Left lung (tissue), 10 donors: ENCODE measurements around the gene VRK1. TPM values are rescaled to one million over a fixed set of nuclear protein-coding genes. Genes with fewer than 3 reads are reported as not detected.

Source experiments
- ATAC-seq: fragments of 200-7000 bp; cut with Tn5 transposase; one replicate; pipeline ENCODE4 v1.9.1; 2020; ENCODE audit warnings: moderate library complexity
- DNase-seq, 4 donors: peaks; one replicate each; pipeline ENCODE4 v3.0.0-alpha.2; 2013 to 2020
- H3K27ac ChIP-seq, 2 donors: fragments of 200-600 bp; sonication (generic) in 1 of 2; one replicate each; pipeline versions ENCODE4 v1.5.0 to v1.8.0; 2020 to 2021
- H3K27me3 ChIP-seq, 2 donors: fragments of 200-600 bp; sonication (generic) in 1 of 2; one replicate each; pipeline versions ENCODE4 v1.5.0 to v1.8.0; 2020 to 2021
- H3K36me3 ChIP-seq, 2 donors: fragments of 200-600 bp; sonication (generic) in 1 of 2; one replicate each; pipeline versions ENCODE4 v1.5.0 to v1.8.0; 2020 to 2021
- H3K4me1 ChIP-seq, 2 donors: fragments of 200-600 bp; one replicate each; pipeline ENCODE4 v1.8.0; 2021
- H3K4me3 ChIP-seq, 2 donors: fragments of 200-600 bp; sonication (generic) in 1 of 2; one replicate each; pipeline versions ENCODE4 v1.5.0 to v1.8.0; 2020 to 2021; ENCODE audit warnings: mild to moderate bottlenecking in 1 of 2
- H3K9me3 ChIP-seq, 2 donors: fragments of 200-600 bp; sonication (generic) in 1 of 2; one replicate each; pipeline versions ENCODE4 v1.5.0 to v1.8.0; 2020 to 2021
- CTCF ChIP-seq, 2 donors: fragments of 200-600 bp; sonication (generic) in 1 of 2; IDR thresholded peaks; one replicate each; pipeline versions ENCODE4 v1.5.0 to v1.8.0; 2021; ENCODE audit warnings: antibody characterized with exemption in 2 of 2
- intact Hi-C, 2 donors: fragments of 100-400 bp; cut with DNase I; formaldehyde crosslinking; loops; one replicate each; pipeline versions ENCODE4 v1.11.2 to v1.14.2; 2022
- polyA plus RNA-seq, 6 donors: library from polyadenylated mRNA; unstranded; fragments of 120-200 nt; gene quantifications; one replicate each; pipeline ENCODE4 v1.2.1, GENCODE V29; 2013; ENCODE audit not compliant: insufficient read length in 6 of 6
- total RNA-seq, 2 donors: library from RNA; stranded (reverse); fragmentation: NEBNext Ultra II Directional; extraction: Animal tissue kit (Norgen Biotek cat#: 25700); gene quantifications; one replicate each; pipeline ENCODE4 v1.2.1, GENCODE V29; 2021
- donor health status: DM: no; HTN: yes; CAD: no.
- donor health status: DM: no; HTN: no; CAD: no.

The VRK1 gene
- total and polyA plus RNA-seq, 8 donors, result 9.7 to 26.1 (median 19.7) TPM

GRCh38 chr14:96827290-96827689 lies 30.1 kb downstream of the VRK1 start:
- H3K27ac ChIP-seq, result no peak overlapping the region
- intact Hi-C loops, result no loop called here

GRCh38 chr14:96829791-96830190 lies 32.6 kb downstream of the VRK1 start:
- Histone ChIP-seq H3K9me3 (no peaks in the 10 kb centered on the region), H3K27me3 (no peaks in the 10 kb centered on the region), H3K27ac (no peak overlapping the region), H3K4me3 (no peak overlapping the region), H3K4me1 (peaks cover 0 to 8% of the 10 kb centered on the region in 2 donors), H3K36me3 (peaks cover 0 to 13% of the 10 kb centered on the region in 2 donors)
- DNase-seq, result no peak
- no peak for ATAC-seq
- intact Hi-C loops, result no loop called here
- no peak for TF ChIP-seq CTCF (IDR thresholded peaks at IDR 0.05)

More at GRCh38 chr14:96827290-96827689, 30.1 kb downstream of the VRK1 start:
- H3K9me3 ChIP-seq, result no peaks in the 10 kb centered on the region
- no peaks in the 10 kb centered on the region for H3K36me3 ChIP-seq
- H3K27me3 ChIP-seq, result no peaks in the 10 kb centered on the region
- peaks cover 0 to 8% of the 10 kb centered on the region in 2 donors for H3K4me1 ChIP-seq
- no peak overlapping the region for H3K4me3 ChIP-seq
- DNase-seq, result no peak
- ATAC-seq, result no peak
- TF ChIP-seq CTCF (IDR thresholded peaks at IDR 0.05), result no peak

GRCh38 chr14:96830946-96831345 lies 33.8 kb downstream of the VRK1 start:
- H3K4me1 ChIP-seq, result peaks cover 0 to 8% of the 10 kb centered on the region in 2 donors
- H3K9me3 ChIP-seq, result no peaks in the 10 kb centered on the region
- no peak overlapping the region for H3K27ac ChIP-seq
- DNase-seq, result no peak
- no peak for TF ChIP-seq CTCF (IDR thresholded peaks at IDR 0.05)
- intact Hi-C loops, result no loop called here
- H3K36me3 ChIP-seq, result peaks cover 0 to 21% of the 10 kb centered on the region in 2 donors
- no peaks in the 10 kb centered on the region for H3K27me3 ChIP-seq
- ATAC-seq, result no peak
- no peak overlapping the region for H3K4me3 ChIP-seq

GRCh38 chr14:96832351-96832750 lies 35.2 kb downstream of the VRK1 start:
- Histone ChIP-seq H3K9me3 (no peaks in the 10 kb centered on the region), H3K27me3 (no peaks in the 10 kb centered on the region), H3K4me1 (no peaks in the 10 kb centered on the region), H3K27ac (no peak overlapping the region), H3K36me3 (peaks cover 0 to 34% of the 10 kb centered on the region in 2 donors), H3K4me3 (no peak overlapping the region)
- intact Hi-C loops, result no loop called here
- TF ChIP-seq CTCF (IDR thresholded peaks at IDR 0.05), result no peak
- DNase-seq, result no peak
- peak; percentile 69 for ATAC-seq

- intact Hi-C loops, result no loop called here
- Histone ChIP-seq H3K9me3 (no peaks in the 10 kb centered on the region), H3K4me1 (no peaks in the 10 kb centered on the region), H3K4me3 (no peak overlapping the region), H3K27ac (no peak overlapping the region), H3K27me3 (no peaks in the 10 kb centered on the region), H3K36me3 (peaks cover 0 to 41% of the 10 kb centered on the region in 2 donors)
- no peak for TF ChIP-seq CTCF (IDR thresholded peaks at IDR 0.05)
- ATAC-seq, result no peak
- no peak for DNase-seq
These were observed 41.3 kb downstream of the VRK1 start for GRCh38 chr14:96838449-96838848.
